ENCODE data around the gene NMB. TPM values are rescaled to one million over a fixed set of nuclear protein-coding genes. Genes with fewer than 3 reads are reported as not detected.
"Not testable (repeated sequence)": the region's sequence is repeated elsewhere in the genome, so short reads cannot be mapped to it uniquely, and the experiment has no call there.

Gene NMB, protein sequence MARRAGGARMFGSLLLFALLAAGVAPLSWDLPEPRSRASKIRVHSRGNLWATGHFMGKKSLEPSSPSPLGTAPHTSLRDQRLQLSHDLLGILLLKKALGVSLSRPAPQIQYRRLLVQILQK
- total RNA-seq = 9.1 TPM

GRCh38 chr15:84658080-84658787 is at the start of gene NMB:
Gene NMB (minus strand): TSS chr15:84658199. CDS start chr15:84658152, 47 bp downstream.
- DNase-seq (ENCODE audit: low spot score) = peak; percentile 86

- no peak for DNase-seq (ENCODE audit: low spot score)
These were observed 45.8 kb upstream of the NMB start for GRCh38 chr15:84703808-84704207.

DNA sequence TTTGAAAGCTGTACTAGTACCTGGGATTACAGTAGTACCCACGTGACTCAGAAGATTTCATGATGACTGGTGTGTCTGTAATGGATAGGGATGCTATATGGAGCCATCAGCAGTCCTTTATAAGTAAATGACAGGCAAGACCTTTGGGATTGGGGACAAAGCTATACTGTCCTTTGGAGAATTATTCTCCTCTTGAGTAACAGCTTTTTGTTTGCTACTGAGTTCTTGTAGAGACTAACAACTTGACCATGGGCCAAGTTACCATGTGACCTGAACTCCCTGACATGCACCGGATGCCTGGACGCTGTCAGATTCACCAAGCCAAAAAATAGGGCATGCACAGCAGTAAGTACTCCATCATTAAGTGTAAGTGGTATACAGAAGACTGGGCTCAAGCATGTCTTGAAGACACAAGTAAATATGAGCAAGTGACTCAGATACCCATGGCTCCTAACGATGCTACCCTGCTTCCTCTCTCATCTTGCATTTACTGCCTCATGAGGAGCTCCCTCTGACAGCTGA is 45.0 kb upstream of the NMB start:
- no peak for DNase-seq (ENCODE audit: low spot score)

DNA sequence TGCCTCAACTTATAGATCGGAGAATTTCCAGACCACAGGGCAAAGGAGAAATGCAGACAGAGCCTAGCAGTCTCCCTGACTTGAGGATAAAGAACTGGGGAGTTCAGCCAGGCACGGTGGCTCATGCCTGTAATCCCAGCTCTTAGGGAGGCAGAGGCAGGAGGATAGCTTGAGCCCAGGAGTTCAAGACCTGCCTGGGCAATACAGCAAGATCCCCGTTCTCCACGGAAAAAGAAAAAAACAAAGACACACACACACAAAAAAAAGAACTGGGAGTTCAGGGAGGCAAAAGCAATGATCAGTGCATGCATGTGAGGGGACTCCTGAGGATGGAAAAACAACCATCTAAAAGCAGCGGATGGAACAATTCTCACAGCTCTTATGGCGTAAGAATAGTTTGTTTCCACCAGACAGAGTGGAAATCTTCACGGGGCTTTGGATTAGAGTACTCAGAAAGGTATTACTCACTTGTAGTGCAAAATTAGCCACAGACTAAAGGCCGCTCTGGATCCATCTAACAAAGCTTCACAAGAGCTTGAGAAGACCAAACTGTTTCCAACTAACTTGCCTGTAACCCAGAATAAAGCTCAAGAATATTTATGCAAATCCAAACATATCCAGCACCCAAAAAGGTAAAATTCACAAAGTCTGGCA is 41.7 kb upstream of the NMB start:
- DNase-seq (ENCODE audit: low spot score) = no peak

DNA sequence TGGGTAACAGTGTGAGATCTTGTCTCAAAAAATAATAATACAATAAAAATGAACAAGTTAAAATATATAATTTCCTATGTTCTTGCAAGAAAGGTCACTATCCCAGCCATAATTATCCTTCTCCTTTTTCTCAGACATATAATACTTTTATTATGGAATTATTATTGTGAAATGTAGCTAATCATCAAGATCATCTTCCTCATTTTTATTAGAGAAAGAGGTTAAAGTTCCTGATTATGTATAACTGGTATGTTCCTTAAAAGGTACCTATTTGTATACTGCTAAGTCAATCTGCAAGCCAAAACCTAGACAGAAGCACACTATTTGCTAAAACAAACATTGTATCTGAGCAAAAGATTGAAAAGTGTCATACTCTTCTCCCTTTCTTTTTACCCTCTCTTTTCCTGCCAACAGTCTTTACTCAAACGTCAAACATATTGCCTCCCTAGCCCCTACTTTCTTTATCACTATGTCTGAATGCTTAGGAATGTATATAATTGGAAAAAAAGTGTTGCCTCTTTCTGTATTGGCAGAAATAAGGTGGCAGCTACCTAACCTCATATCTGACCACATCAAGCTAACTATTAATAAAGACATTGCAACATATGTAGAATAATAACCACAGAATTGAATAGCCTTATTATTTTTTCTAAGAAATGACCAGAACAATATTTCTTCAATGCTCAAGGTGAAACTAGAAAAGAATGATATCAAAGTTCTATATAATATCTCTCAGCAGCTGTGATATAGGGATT is 39.4 kb upstream of the NMB start:
- DNase-seq (ENCODE audit: low spot score) = no peak

GRCh38 chr15:84696757-84697156 is 38.8 kb upstream of the NMB start:
- no peak for DNase-seq (ENCODE audit: low spot score)

- no peak for DNase-seq (ENCODE audit: low spot score)
These were observed 32.3 kb upstream of the NMB start for GRCh38 chr15:84690342-84690741.

DNA sequence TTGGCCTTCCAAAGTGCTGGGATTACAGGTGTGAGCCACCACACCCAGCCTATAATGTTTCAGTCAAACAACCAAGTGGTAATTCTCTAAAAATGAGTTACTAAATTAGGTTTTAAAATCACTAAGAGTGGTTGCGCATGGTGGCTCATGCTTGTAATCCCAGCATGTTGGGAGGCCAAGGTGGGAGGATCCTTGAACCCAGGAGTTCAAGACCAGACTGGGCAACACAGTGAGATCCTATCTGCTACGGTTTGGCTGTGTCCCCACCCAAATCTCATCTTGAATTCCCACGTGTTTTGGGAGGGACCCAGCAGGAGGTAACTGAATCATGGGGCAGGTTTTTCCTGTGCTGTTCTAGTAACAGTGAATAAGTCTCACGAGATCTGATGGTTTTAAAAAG is 31.9 kb upstream of the NMB start:
- no peak for DNase-seq (ENCODE audit: low spot score)

GRCh38 chr15:84686446-84686845 is 28.4 kb upstream of the NMB start:
- not testable (repeated sequence) for DNase-seq (ENCODE audit: low spot score)

DNA sequence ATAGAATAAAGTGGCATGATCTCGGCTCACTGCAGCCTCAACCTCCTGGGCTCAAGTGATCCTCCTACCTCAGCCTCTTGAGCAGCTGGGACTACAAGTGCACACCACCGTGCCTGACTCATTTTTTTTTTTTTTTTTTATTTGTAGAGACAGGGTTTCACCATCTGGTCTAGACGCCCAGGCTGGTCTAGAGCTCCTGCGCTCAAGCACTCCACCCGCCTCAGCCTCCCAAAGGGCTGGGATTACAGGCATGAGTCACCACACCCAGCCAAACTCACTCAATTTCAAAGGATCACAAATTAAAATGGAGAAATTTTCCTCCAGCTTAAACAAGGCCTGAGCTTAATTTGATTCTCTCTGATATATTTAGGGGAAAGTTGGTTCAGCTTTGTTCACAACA is 27.3 kb upstream of the NMB start:
- no peak for DNase-seq (ENCODE audit: low spot score)

- DNase-seq (ENCODE audit: low spot score) = no peak
These were observed 26.1 kb upstream of the NMB start for GRCh38 chr15:84684092-84684491.

- DNase-seq (ENCODE audit: low spot score) = no peak
These were observed 23.8 kb upstream of the NMB start for GRCh38 chr15:84681831-84682230.

DNA sequence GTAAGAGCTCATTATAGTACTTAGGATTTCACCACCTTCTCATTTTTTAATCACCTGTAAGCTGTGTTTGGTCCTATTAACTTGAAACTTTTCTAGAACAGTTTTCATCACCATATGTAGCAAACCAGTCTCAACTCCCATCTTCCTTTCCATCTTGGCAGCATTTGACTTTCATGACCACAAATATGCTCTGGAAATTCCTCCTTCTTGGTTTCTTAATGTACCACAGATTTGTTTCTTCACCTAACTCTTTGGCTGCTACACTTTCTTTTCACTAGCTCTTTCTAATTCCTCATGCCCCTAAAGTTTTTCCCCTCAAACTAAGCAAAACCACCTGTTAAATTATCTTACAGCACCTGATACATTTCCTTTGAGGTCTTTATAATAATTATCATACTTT is 13.2 kb upstream of the NMB start:
- no peak for DNase-seq (ENCODE audit: low spot score)

DNA sequence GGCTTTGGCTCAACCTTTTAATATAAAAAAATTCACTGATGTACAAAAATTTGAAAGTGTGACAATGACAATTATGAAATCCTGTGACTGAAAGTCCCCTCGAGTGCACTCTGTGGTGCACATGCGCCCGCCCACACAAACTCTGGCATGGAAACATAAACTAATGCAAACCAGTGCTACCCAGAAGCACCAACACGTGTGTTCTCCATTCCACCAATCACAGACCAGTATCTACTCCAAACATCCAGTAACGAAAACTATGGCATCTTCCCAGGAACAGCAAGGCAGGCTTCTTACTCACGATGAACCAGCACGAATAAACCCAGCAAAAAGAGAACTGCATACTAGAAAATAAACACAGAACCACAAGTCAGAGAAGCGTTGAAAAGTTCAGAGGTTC is 11.7 kb upstream of the NMB start:
- DNase-seq (ENCODE audit: low spot score) = no peak

DNA sequence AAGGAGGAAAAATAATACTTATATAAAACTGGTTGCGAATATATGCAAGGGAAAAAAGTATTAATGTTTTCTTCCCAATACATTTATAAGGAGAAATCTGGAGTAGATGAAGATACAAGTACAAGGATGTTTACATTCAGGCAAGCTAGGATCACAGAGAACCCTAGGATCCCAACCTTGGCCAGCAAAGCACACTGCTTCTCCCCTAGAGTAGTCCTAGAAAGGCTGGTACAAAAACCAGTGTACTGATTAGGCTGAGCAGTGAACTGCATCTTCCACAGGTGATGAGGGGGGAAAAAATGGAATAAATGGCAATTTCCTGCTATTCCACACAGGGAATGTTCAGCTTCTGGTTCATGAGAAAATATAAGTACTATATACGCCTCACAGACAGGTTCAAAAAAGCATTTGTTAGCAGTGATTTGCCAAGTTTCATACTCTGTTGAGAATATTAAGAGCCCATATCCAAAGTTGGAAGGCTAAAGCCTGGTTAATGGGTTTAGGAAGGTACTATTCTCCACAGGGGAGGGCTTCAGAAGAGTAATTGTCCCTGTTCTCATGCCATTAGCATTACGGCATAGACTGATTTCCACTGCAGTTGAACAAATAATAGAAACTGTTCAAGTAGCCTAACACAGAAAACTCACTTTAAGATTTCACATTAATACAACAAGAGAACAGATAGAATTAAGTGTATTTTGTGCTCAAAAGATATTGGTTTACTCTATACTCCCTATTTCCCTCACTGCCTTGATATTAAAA is 10.4 kb upstream of the NMB start:
- no peak for DNase-seq (ENCODE audit: low spot score)

- no peak for DNase-seq (ENCODE audit: low spot score)
These were observed 8.4 kb upstream of the NMB start for GRCh38 chr15:84666373-84666772.

GRCh38 chr15:84661001-84661400 is 3.0 kb upstream of the NMB start:
- no peak for DNase-seq (ENCODE audit: low spot score)

GRCh38 chr15:84659904-84660781 is 2.1 kb upstream of the NMB start:
- no peak for DNase-seq (ENCODE audit: low spot score)

GRCh38 chr15:84658788-84659411 is 901 bp upstream of the NMB start:
- no peak for DNase-seq (ENCODE audit: low spot score)

DNA sequence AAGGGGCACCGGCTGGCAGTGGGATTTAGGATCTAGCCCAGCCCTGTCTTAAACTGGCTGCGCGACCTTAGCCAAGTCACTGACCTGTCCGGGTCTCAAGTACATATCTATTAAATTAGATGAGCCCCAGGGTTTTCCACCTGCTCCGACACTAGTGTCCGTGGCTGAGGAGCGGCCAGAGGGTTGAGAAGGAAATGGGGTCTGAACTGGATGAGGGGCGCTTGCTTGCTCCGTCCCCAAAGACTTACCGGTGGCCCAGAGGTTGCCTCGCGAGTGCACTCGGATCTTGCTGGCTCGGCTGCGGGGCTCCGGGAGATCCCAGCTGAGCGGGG is 285 bp downstream of the NMB start:
- DNase-seq (ENCODE audit: low spot score) = no peak
